Neural cell (in vitro differentiated cells): ENCODE results near the gene SART3. TPM values are rescaled to one million over a fixed set of nuclear protein-coding genes. Genes with fewer than 3 reads are reported as not detected.

Experiments used
- H2AFZ ChIP-seq: fragments of 200-600, 300-800 bp; sonication (generic), shearing (Covaris generic); 2 replicates; pipeline ENCODE4 v1.6.0; 2014; ENCODE audit warnings: low read depth, mild to moderate bottlenecking, antibody characterized with exemption, low read length, moderate library complexity
- H3F3A ChIP-seq: fragments of 200-600 bp; shearing (Covaris generic); 2 replicates; pipeline ENCODE4 v1.6.1; 2016; ENCODE audit warnings: mild to moderate bottlenecking, moderate library complexity, mixed read lengths, antibody characterized with exemption, low read length; ENCODE audit not compliant: insufficient read depth, poor library complexity, severe bottlenecking
- H3K27ac ChIP-seq: fragments of 200-600, 300-800 bp; sonication (generic), shearing (Covaris generic); 2 replicates; pipeline ENCODE4 v1.5.1; 2014; ENCODE audit warnings: mild to moderate bottlenecking, low read length, moderate library complexity
- H3K27me3 ChIP-seq: fragments of 300-800, 200-600 bp; sonication (generic), shearing (Covaris generic); 2 replicates; pipeline ENCODE4 v1.6.0; 2014; ENCODE audit warnings: mild to moderate bottlenecking, low read depth, low read length, moderate library complexity; ENCODE audit not compliant: insufficient read depth
- H3K36me3 ChIP-seq: fragments of 300-800, 200-600 bp; sonication (generic), shearing (Covaris generic); 2 replicates; pipeline ENCODE4 v1.5.1; 2014; ENCODE audit warnings: mild to moderate bottlenecking, antibody characterized with exemption, low read length, moderate library complexity; ENCODE audit not compliant: insufficient read depth
- H3K4me2 ChIP-seq: fragments of 300-800, 200-600 bp; sonication (generic), shearing (Covaris generic); 2 replicates; pipeline ENCODE4 v1.6.0; 2014; ENCODE audit warnings: mild to moderate bottlenecking, low read length
- H3K4me3 ChIP-seq: fragments of 300-800, 200-600 bp; sonication (generic), shearing (Covaris generic); 2 replicates; pipeline ENCODE4 v1.5.1; 2014; ENCODE audit warnings: mild to moderate bottlenecking, low read length, moderate library complexity
- H3K79me2 ChIP-seq: fragments of 200-600 bp; shearing (Covaris generic); replicated peaks from 2 replicates; pipeline ENCODE4 v1.6.0; 2014; ENCODE audit warnings: mild to moderate bottlenecking, low read length, moderate library complexity; ENCODE audit not compliant: insufficient read depth
- H3K9ac ChIP-seq: fragments of 300-800, 200-600 bp; sonication (generic), shearing (Covaris generic); 2 replicates; pipeline ENCODE4 v1.6.1; 2016; ENCODE audit warnings: mild to moderate bottlenecking, low read length, mixed read lengths
- H3K9me2 ChIP-seq: fragments of 200-600 bp; shearing (Covaris generic); 2 replicates; pipeline ENCODE4 v1.6.1; 2016; ENCODE audit warnings: mild to moderate bottlenecking, low read length, mixed read lengths; ENCODE audit not compliant: insufficient read depth
- H3K9me3 ChIP-seq: fragments of 200-600, 300-800 bp; sonication (generic), shearing (Covaris generic); 2 replicates; pipeline ENCODE4 v1.6.1; 2016; ENCODE audit warnings: mild to moderate bottlenecking, mixed run types, low read length, moderate library complexity, mixed read lengths
- H4K20me1 ChIP-seq: fragments of 200-600 bp; shearing (Covaris generic); 2 replicates; pipeline ENCODE4 v1.6.1; 2016; ENCODE audit warnings: mild to moderate bottlenecking, mixed run types; ENCODE audit not compliant: insufficient read depth
- EP300 ChIP-seq: fragments of 450-650 bp; conservative IDR thresholded peaks from 2 replicates; pipeline ENCODE4 v1.6.1; 2014; ENCODE audit warnings: antibody characterized with exemption, mild to moderate bottlenecking, moderate library complexity; ENCODE audit not compliant: poor library complexity, severe bottlenecking
- EZH2 ChIP-seq: fragments of 200-600, 300-800 bp; shearing (Covaris generic), sonication (generic); IDR thresholded peaks from 2 replicates; pipeline ENCODE4 v1.6.1; 2014; ENCODE audit warnings: antibody characterized with exemption, low read length, borderline replicate concordance, mild to moderate bottlenecking; ENCODE audit not compliant: insufficient read depth, poor library complexity, severe bottlenecking
- MXI1 ChIP-seq: fragments of 450-650 bp; conservative IDR thresholded peaks from 2 replicates; pipeline ENCODE4 v1.6.1; 2014; ENCODE audit warnings: antibody characterized with exemption, mild to moderate bottlenecking; ENCODE audit not compliant: poor library complexity, severe bottlenecking
- POLR2AphosphoS5 ChIP-seq: IDR thresholded peaks from 2 replicates; pipeline ENCODE4 v1.6.1; 2012
- RAD21 ChIP-seq: fragments of 450-650 bp; conservative IDR thresholded peaks from 2 replicates; pipeline ENCODE4 v1.6.1; 2014; ENCODE audit warnings: antibody characterized with exemption, mild to moderate bottlenecking, moderate library complexity
- SMC3 ChIP-seq: fragments of 450-650 bp; conservative IDR thresholded peaks from 2 replicates; pipeline ENCODE4 v1.6.1; 2014; ENCODE audit warnings: antibody characterized with exemption, mild to moderate bottlenecking, moderate library complexity; ENCODE audit not compliant: poor library complexity
- TAF1 ChIP-seq: IDR thresholded peaks from 2 replicates; pipeline ENCODE4 v1.6.1; 2012; ENCODE audit warnings: low read depth
- polyA plus RNA-seq: library from polyadenylated mRNA; depleted of rRNA; stranded (reverse); fragments of >200 nt; gene quantifications from 2 replicates; pipeline ENCODE4 v1.2.3, GENCODE V29; 2014
- TF ChIP-seq, protein P1 (sequence below): IDR thresholded peaks from 2 replicates; pipeline ENCODE4 v1.6.1; 2012; ENCODE audit warnings: borderline replicate concordance
- TF ChIP-seq, protein P2 (sequence below): fragments of 450-650 bp; IDR thresholded peaks from 2 replicates; pipeline ENCODE4 v1.5.1; 2014; ENCODE audit warnings: antibody characterized with exemption, mild to moderate bottlenecking, moderate library complexity; ENCODE audit not compliant: poor library complexity, severe bottlenecking

The SART3 gene
- polyA plus RNA-seq, 1 donor from 2014 or later: 71.0 TPM

DNA sequence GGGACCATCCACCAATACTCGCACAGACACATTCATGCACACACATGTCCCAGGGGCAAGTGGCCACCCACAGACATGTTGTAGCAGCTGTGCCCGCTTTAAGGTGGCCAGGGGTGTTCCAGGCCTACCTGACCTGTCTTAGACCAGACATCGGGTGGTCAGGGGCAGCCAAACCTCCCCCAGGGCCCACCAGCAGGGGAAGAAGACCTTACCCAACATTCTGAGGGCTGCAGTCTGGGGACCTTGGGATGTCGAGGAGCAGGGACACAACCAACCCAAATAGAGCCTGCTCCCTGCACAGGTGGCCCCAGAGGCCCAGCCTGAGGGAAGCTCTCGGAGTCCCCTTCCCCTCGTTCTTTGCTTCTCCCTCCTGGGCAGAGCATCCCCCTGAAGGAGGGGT is 38.6 kb upstream of the SART3 start:
- Histone ChIP-seq H4K20me1 (no peaks in the 10 kb centered on the region), H2AFZ (no peak overlapping the region), H3K9ac (no peak overlapping the region), H3K9me2 (no peaks in the 10 kb centered on the region), H3K9me3 (no peaks in the 10 kb centered on the region), H3K4me3 (no peak overlapping the region), H3K27me3 (no peaks in the 10 kb centered on the region), H3K79me2 (no peaks in the 10 kb centered on the region), H3K4me2 (no peak overlapping the region), H3F3A (no peaks in the 10 kb centered on the region), H3K36me3 (no peaks in the 10 kb centered on the region), H3K27ac (no peak overlapping the region)
- TF ChIP-seq EZH2 (no peak), MXI1 (no peak)
- TF ChIP-seq, protein P1, sequence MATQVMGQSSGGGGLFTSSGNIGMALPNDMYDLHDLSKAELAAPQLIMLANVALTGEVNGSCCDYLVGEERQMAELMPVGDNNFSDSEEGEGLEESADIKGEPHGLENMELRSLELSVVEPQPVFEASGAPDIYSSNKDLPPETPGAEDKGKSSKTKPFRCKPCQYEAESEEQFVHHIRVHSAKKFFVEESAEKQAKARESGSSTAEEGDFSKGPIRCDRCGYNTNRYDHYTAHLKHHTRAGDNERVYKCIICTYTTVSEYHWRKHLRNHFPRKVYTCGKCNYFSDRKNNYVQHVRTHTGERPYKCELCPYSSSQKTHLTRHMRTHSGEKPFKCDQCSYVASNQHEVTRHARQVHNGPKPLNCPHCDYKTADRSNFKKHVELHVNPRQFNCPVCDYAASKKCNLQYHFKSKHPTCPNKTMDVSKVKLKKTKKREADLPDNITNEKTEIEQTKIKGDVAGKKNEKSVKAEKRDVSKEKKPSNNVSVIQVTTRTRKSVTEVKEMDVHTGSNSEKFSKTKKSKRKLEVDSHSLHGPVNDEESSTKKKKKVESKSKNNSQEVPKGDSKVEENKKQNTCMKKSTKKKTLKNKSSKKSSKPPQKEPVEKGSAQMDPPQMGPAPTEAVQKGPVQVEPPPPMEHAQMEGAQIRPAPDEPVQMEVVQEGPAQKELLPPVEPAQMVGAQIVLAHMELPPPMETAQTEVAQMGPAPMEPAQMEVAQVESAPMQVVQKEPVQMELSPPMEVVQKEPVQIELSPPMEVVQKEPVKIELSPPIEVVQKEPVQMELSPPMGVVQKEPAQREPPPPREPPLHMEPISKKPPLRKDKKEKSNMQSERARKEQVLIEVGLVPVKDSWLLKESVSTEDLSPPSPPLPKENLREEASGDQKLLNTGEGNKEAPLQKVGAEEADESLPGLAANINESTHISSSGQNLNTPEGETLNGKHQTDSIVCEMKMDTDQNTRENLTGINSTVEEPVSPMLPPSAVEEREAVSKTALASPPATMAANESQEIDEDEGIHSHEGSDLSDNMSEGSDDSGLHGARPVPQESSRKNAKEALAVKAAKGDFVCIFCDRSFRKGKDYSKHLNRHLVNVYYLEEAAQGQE: no peak
- TF ChIP-seq, protein P2, sequence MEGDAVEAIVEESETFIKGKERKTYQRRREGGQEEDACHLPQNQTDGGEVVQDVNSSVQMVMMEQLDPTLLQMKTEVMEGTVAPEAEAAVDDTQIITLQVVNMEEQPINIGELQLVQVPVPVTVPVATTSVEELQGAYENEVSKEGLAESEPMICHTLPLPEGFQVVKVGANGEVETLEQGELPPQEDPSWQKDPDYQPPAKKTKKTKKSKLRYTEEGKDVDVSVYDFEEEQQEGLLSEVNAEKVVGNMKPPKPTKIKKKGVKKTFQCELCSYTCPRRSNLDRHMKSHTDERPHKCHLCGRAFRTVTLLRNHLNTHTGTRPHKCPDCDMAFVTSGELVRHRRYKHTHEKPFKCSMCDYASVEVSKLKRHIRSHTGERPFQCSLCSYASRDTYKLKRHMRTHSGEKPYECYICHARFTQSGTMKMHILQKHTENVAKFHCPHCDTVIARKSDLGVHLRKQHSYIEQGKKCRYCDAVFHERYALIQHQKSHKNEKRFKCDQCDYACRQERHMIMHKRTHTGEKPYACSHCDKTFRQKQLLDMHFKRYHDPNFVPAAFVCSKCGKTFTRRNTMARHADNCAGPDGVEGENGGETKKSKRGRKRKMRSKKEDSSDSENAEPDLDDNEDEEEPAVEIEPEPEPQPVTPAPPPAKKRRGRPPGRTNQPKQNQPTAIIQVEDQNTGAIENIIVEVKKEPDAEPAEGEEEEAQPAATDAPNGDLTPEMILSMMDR: no peak

DNA sequence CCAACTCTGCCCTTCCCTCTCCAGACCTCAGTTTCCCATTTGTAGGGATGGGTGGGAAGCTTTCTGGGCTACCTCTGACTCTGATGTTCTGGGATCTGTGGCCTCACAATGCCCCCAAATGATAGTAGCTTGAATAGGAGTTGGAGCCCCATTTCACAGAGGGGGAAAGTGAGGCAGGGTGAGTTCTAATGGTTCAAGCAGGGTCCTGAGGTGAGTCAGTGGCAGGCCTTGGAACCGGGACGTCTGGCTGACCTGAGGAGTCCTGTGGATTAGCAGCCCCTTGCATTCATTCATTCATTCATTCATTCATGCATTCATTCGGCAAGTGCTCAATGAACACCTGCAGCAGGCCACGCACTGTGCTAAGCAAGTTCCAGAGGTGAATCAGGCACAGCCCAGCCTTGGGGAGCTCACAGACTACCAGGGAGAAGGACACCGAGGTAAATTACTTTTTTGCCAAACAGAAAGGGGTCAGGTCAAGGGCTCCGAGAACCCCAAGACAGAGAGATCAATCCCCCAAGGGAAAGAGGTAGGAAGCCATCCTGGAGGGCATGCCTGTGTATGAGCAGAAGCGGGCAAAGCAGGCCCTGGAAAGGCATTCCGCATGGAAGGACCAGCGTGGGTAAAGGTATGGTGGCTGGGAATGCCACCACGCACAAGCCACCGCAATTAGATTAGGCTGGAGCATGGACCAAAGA is 37.7 kb upstream of the SART3 start:
- no peak for TF ChIP-seq EP300
- no peak for TF ChIP-seq EZH2
- TF ChIP-seq POLR2AphosphoS5: no peak
- TF ChIP-seq, protein P1: no peak
- no peak for TF ChIP-seq SMC3
- TF ChIP-seq TAF1: no peak
- no peak for TF ChIP-seq MXI1
- TF ChIP-seq RAD21: no peak
- TF ChIP-seq, protein P2: no peak
- H2AFZ ChIP-seq: no peak overlapping the region
- H3K4me2 ChIP-seq: no peak overlapping the region
- no peaks in the 10 kb centered on the region for H3K9me2 ChIP-seq
- H3F3A ChIP-seq: no peaks in the 10 kb centered on the region
- no peaks in the 10 kb centered on the region for H3K9me3 ChIP-seq
- no peaks in the 10 kb centered on the region for H3K36me3 ChIP-seq
- no peak overlapping the region for H3K27ac ChIP-seq
- no peak overlapping the region for H3K9ac ChIP-seq
- H3K4me3 ChIP-seq: no peak overlapping the region
- H3K79me2 ChIP-seq: no peaks in the 10 kb centered on the region
- H4K20me1 ChIP-seq: no peaks in the 10 kb centered on the region
- no peaks in the 10 kb centered on the region for H3K27me3 ChIP-seq
